IMR-90 (cell line): ENCODE data around the gene SCN1B. TPM values are rescaled to one million over a fixed set of nuclear protein-coding genes. Genes with fewer than 3 reads are reported as not detected.

Experiments used
- ATAC-seq: fragments of 200-7000 bp; cut with Tn5 transposase; 2 replicates; pipeline ENCODE4 v1.9.1; 2020; ENCODE audit warnings: low read depth, mild to moderate bottlenecking, moderate library complexity
- BruUV-seq: library from RNA; stranded (reverse); fragments of 400-500 nt; replicated peaks from 2 replicates; lab custom pipeline; 2021; lab: Mats Ljungman, UMichigan
- CTCF ChIA-PET: fragments of 300-600 bp; formaldehyde crosslinking; extraction: SDS; loops from one replicate; lab custom pipeline; 2021; ENCODE audit warnings: antibody characterized with exemption; lab: Yijun Ruan, JAX
- POLR2A ChIA-PET: fragments of 300-600 bp; sonication (Branson Sonifier 250); formaldehyde crosslinking; loops from one replicate; lab custom pipeline; 2022; ENCODE audit warnings: antibody characterized with exemption; ENCODE audit not compliant: unreplicated experiment; lab: Charles Lee
- DNase-seq: peaks from one replicate; pipeline ENCODE4 v3.0.0; 2013
- H2AFZ ChIP-seq: replicated peaks from 2 replicates; pipeline ENCODE3; 2013; ENCODE audit warnings: low read length, mild to moderate bottlenecking; ENCODE audit not compliant: poor library complexity
- H2AK5ac ChIP-seq: 2 replicates; pipeline ENCODE4 v1.6.1; 2013; ENCODE audit warnings: low read depth, low read length, inconsistent platforms
- H2AK9ac ChIP-seq: replicated peaks from 2 replicates; pipeline ENCODE3; 2013; ENCODE audit warnings: mild to moderate bottlenecking, low read depth, low read length, moderate library complexity; ENCODE audit not compliant: poor library complexity
- H2BK120ac ChIP-seq: 2 replicates; pipeline ENCODE4 v1.6.1; 2013; ENCODE audit warnings: low read depth, low read length, inconsistent platforms
- H2BK15ac ChIP-seq: 3 replicates; pipeline ENCODE4 v1.6.1; 2013; ENCODE audit warnings: low read depth, low read length, inconsistent platforms
- H2BK20ac ChIP-seq: 2 replicates; pipeline ENCODE4 v1.6.1; 2013; ENCODE audit warnings: low read depth, mild to moderate bottlenecking, inconsistent platforms, low read length, moderate library complexity
- H2BK5ac ChIP-seq: 2 replicates; pipeline ENCODE4 v1.6.1; 2013; ENCODE audit warnings: mild to moderate bottlenecking, low read depth, low read length, inconsistent platforms; ENCODE audit not compliant: poor library complexity, severe bottlenecking
- H3K14ac ChIP-seq: replicated peaks from 2 replicates; pipeline ENCODE4 v1.6.1; 2013; ENCODE audit warnings: low read depth, low read length, inconsistent platforms
- H3K18ac ChIP-seq: 2 replicates; pipeline ENCODE4 v1.6.1; 2013; ENCODE audit warnings: low read depth, low read length, control low read depth
- H3K23ac ChIP-seq: 2 replicates; pipeline ENCODE4 v1.6.1; 2013; ENCODE audit warnings: low read depth, low read length, inconsistent platforms
- H3K27ac ChIP-seq: 2 replicates; pipeline ENCODE4 v1.5.1; 2013; ENCODE audit warnings: mild to moderate bottlenecking, control low read depth, low read length; ENCODE audit not compliant: insufficient read depth
- H3K27me3 ChIP-seq: 2 replicates; pipeline ENCODE4 v1.6.1; 2013; ENCODE audit warnings: low read length; ENCODE audit not compliant: control insufficient read depth, insufficient read depth
- H3K36me3 ChIP-seq: 2 replicates; pipeline ENCODE4 v1.6.1; 2013; ENCODE audit warnings: low read length, mixed read lengths; ENCODE audit not compliant: control insufficient read depth, insufficient read depth
- H3K4ac ChIP-seq: 2 replicates; pipeline ENCODE4 v1.6.1; 2013; ENCODE audit warnings: low read depth, low read length, inconsistent platforms
- H3K4me1 ChIP-seq: 2 replicates; pipeline ENCODE4 v1.6.1; 2013; ENCODE audit warnings: low read length, mixed read lengths; ENCODE audit not compliant: control insufficient read depth, insufficient read depth
- H3K4me2 ChIP-seq: 2 replicates; pipeline ENCODE4 v1.6.1; 2013; ENCODE audit warnings: low read depth, mild to moderate bottlenecking, control low read depth, low read length, moderate library complexity
- H3K4me3 ChIP-seq: 2 replicates; pipeline ENCODE4 v1.5.1; 2013; ENCODE audit warnings: low read depth, mild to moderate bottlenecking, control low read depth, low read length, moderate library complexity; ENCODE audit not compliant: insufficient read depth
- H3K56ac ChIP-seq: 2 replicates; pipeline ENCODE4 v1.6.1; 2013; ENCODE audit warnings: low read length, inconsistent platforms; ENCODE audit not compliant: insufficient read depth; ENCODE audit errors: extremely low read depth
- H3K79me1 ChIP-seq, 2 experiments: 2 replicates each; pipeline ENCODE4 v1.6.1; 2013; ENCODE audit warnings: low read length in 2 of 2, inconsistent platforms in 1 of 2, low read depth in 1 of 2
- H3K9ac ChIP-seq: 2 replicates; pipeline ENCODE4 v1.6.1; 2013; ENCODE audit warnings: low read depth, low read length, control low read depth
- H3K9me1 ChIP-seq: 2 replicates; pipeline ENCODE4 v1.6.1; 2013; ENCODE audit warnings: low read length, inconsistent platforms; ENCODE audit not compliant: insufficient read depth
- H3K9me3 ChIP-seq: 2 replicates; pipeline ENCODE4 v1.6.1; 2013; ENCODE audit warnings: low read length; ENCODE audit not compliant: control insufficient read depth, insufficient read depth
- H4K20me1 ChIP-seq: 2 replicates; pipeline ENCODE4 v1.6.1; 2013; ENCODE audit warnings: low read length, inconsistent platforms; ENCODE audit not compliant: insufficient read depth
- H4K5ac ChIP-seq: 2 replicates; pipeline ENCODE4 v1.6.1; 2013; ENCODE audit warnings: mild to moderate bottlenecking, low read depth, low read length, control low read depth
- H4K8ac ChIP-seq, 2 experiments: 2 replicates each; pipeline ENCODE4 v1.6.1; 2013; ENCODE audit warnings: low read depth in 2 of 2, low read length in 2 of 2, control low read depth in 1 of 2, inconsistent platforms in 1 of 2
- H4K91ac ChIP-seq: 2 replicates; pipeline ENCODE4 v1.6.1; 2013; ENCODE audit warnings: low read depth, low read length, inconsistent platforms; ENCODE audit not compliant: insufficient read depth
- CHD1 ChIP-seq: IDR thresholded peaks from 2 replicates; pipeline ENCODE4 v1.6.1; 2012; ENCODE audit warnings: low read depth, low read length, improper control_type of control experiment
- NFE2L2 ChIP-seq: fragments of 150-350 bp; IDR thresholded peaks from 2 replicates; pipeline ENCODE4 v1.6.1; 2016; ENCODE audit warnings: low read depth, mild to moderate bottlenecking, low read length
- WGBS, 2 experiments: methylation state at CpG; one replicate each; pipeline versions ENCODE4 v1.1.5 to v1.1.7; 2013; ENCODE audit warnings: missing lambda C conversion rate in 2 of 2; ENCODE audit not compliant: insufficient read length in 1 of 2; ENCODE audit errors: extremely low coverage in 2 of 2; 5-methylcytosine and 5-hydroxymethylcytosine counted together
- dilution Hi-C: fragments of 300-500 bp; cut with HindIII; formaldehyde crosslinking; loops from one replicate; pipeline ENCODE4 v1.14.3; 2018; ENCODE audit warnings: low sequenced_read_pairs; ENCODE audit not compliant: unreplicated experiment
- in situ Hi-C: fragments of 300-500 bp; cut with MboI; formaldehyde crosslinking; loops from 3 replicates; pipeline ENCODE4 v1.14.3; 2019; ENCODE audit warnings: low sequenced_read_pairs, inconsistent platforms, mixed read lengths
- intact Hi-C: fragments of 100-400 bp; cut with micrococcal nuclease; formaldehyde crosslinking; loops from 2 replicates; pipeline ENCODE4 v1.10.0; 2022
- polyA plus RNA-seq, 3 experiments: library from polyadenylated mRNA; depleted of rRNA; stranded (reverse); fragments of >200 nt; gene quantifications; 2 replicates each; pipeline ENCODE4 v1.2.3, GENCODE V29; 2012; ENCODE audit warnings: low replicate concordance in 1 of 3
- total RNA-seq: library from RNA; depleted of rRNA; stranded (reverse); fragments of >200 nt; gene quantifications from 2 replicates; pipeline ENCODE4 v1.2.3, GENCODE V29; 2012
- TF ChIP-seq, protein P1 (sequence below): fragments of 150-350 bp; IDR thresholded peaks from 2 replicates; pipeline ENCODE4 v1.6.1; 2016; ENCODE audit warnings: low read depth, mild to moderate bottlenecking, low read length, moderate library complexity, borderline replicate concordance

Gene SCN1B
- total and polyA plus RNA-seq, 2 of the 4 experiments (the other 2 are of a cell fraction): 2.0 to 9.6 TPM

DNA sequence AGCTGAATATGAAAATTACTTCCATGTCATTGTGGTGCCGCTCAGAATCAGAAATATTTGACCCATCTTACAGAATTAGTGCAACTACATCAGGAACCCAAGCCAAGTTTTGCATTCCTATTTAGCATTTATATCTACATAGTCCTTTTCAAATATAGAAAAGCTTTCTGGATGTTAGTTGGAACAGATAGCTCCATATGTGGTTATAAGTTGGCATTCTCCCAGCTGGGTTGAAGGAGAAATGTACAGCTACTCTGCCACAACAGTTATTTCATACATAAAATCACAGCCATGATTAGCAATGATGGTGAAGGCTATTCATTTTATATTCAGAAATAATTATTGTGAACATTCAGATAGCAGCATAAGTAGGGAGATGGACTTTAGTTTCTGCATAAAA lies 39.4 kb downstream of the SCN1B start:
- H3K9ac ChIP-seq: no peak overlapping the region
- no peak overlapping the region for H4K8ac ChIP-seq
- no peak overlapping the region for H3K18ac ChIP-seq
- no peaks in the 10 kb centered on the region for H3K9me1 ChIP-seq
- in situ Hi-C loops: loop anchor here (5.0 kb wide), 1 partner anchor 68 kb away; the partner anchor contains the start of genes FXYD1 and LGI4
- no peaks in the 10 kb centered on the region for H4K20me1 ChIP-seq
- peaks cover 4% of the 10 kb centered on the region for H3K4me1 ChIP-seq
- H3K14ac ChIP-seq: no peak overlapping the region
- H3K23ac ChIP-seq: no peak overlapping the region
- H3K56ac ChIP-seq: no peak overlapping the region
- peak; percentile 8 for DNase-seq
- H2BK5ac ChIP-seq: no peak overlapping the region
- H3K4ac ChIP-seq: no peak overlapping the region
- dilution Hi-C loops: no loop called here
- peaks cover 7% of the 10 kb centered on the region for H3K9me3 ChIP-seq
- no peak overlapping the region for H2AFZ ChIP-seq
- TF ChIP-seq CHD1 (no peak), NFE2L2 (no peak)
- TF ChIP-seq, protein P1, sequence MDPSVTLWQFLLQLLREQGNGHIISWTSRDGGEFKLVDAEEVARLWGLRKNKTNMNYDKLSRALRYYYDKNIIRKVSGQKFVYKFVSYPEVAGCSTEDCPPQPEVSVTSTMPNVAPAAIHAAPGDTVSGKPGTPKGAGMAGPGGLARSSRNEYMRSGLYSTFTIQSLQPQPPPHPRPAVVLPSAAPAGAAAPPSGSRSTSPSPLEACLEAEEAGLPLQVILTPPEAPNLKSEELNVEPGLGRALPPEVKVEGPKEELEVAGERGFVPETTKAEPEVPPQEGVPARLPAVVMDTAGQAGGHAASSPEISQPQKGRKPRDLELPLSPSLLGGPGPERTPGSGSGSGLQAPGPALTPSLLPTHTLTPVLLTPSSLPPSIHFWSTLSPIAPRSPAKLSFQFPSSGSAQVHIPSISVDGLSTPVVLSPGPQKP: no peak
- H2BK20ac ChIP-seq: no peak overlapping the region
- intact Hi-C loops: no loop called here
- H3K36me3 ChIP-seq: no peaks in the 10 kb centered on the region
- no CpG with 5 or more reads among the region's 1 CpG for WGBS, 2 experiments
- H3K27me3 ChIP-seq: no peaks in the 10 kb centered on the region; the same call in 1 of the 2 replicates
- CTCF ChIA-PET: interaction anchor here (1.1 kb wide), 1 partner anchor 25 kb away, joined by 3 read pairs; no protein-coding TSS in a partner anchor
- POLR2A ChIA-PET: no interaction called here
- no peak overlapping the region for H3K4me3 ChIP-seq
- no peaks in the 10 kb centered on the region for H3K79me1 ChIP-seq
- H4K91ac ChIP-seq: no peak overlapping the region
- no TSS peak for BruUV-seq
- H3K4me2 ChIP-seq: no peak overlapping the region
- H2AK9ac ChIP-seq: no peak overlapping the region
- H2BK120ac ChIP-seq: no peak overlapping the region
- no peak overlapping the region for H2BK15ac ChIP-seq
- no peak for ATAC-seq
- no peak overlapping the region for H2AK5ac ChIP-seq
- H4K5ac ChIP-seq: no peak overlapping the region
- H3K27ac ChIP-seq: no peak overlapping the region
